ENCODE measurements around the gene HCFC1.

DNA sequence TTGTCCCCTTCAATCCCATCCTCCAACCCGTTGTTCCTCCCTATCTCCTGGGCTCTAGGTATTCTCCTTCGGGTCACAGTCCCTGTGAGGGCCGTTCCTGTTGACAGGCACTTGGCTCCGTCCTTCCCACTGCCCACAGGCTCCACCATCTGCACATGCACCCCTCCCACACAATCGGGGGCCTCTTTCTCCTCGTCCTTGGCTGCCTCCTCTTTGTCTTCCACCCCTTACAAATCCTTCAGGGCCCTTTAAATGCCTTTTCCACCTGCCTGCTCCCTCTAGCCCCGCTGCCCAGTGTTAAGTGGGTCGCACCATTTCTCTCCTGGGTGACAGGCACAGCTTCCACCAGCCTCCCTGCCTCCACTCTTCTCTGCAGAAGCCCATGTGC, 69.9 kb downstream of the HCFC1 start:
- TF ChIP-seq ATF1 (CRISPR knock-in tag; IDR thresholded peaks at IDR 0.05) (no peak), ATF1 (tag; IDR thresholded peaks at IDR 0.05) (no peak), ASH1L (IDR thresholded peaks at IDR 0.05; ENCODE audit: borderline replicate concordance, low read depth, partially characterized antibody) (no peak), EZH2 (IDR thresholded peaks at IDR 0.05; ENCODE audit: borderline replicate concordance, low read depth, low read length) (no peak), SIN3A (IDR thresholded peaks at IDR 0.05; ENCODE audit: borderline replicate concordance in 2 of 2, control insufficient read depth in 1 of 2, low read depth in 2 of 2, low read length in 2 of 2) (no peak), FOXK2 (conservative IDR thresholded peaks at IDR 0.05 in 1 of 2, IDR thresholded peaks at IDR 0.05 in 1 of 2; ENCODE audit: low read depth in 2 of 2) (no peak), POLR2A (conservative IDR thresholded peaks at IDR 0.05) (no peak), ZNF699 (CRISPR knock-in tag; IDR thresholded peaks at IDR 0.05; ENCODE audit: insufficient replicate concordance) (no peak), SMARCA5 (IDR thresholded peaks at IDR 0.05) (no peak), ZEB2 (IDR thresholded peaks at IDR 0.05) (no peak), CREM (IDR thresholded peaks at IDR 0.05; ENCODE audit: low read depth) (no peak)
- TF ChIP-seq, protein P1, sequence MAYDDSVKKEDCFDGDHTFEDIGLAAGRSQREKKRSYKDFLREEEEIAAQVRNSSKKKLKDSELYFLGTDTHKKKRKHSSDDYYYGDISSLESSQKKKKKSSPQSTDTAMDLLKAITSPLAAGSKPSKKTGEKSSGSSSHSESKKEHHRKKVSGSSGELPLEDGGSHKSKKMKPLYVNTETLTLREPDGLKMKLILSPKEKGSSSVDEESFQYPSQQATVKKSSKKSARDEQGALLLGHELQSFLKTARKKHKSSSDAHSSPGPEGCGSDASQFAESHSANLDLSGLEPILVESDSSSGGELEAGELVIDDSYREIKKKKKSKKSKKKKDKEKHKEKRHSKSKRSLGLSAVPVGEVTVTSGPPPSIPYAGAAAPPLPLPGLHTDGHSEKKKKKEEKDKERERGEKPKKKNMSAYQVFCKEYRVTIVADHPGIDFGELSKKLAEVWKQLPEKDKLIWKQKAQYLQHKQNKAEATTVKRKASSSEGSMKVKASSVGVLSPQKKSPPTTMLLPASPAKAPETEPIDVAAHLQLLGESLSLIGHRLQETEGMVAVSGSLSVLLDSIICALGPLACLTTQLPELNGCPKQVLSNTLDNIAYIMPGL (CRISPR knock-in tag; IDR thresholded peaks at IDR 0.05): no peak
- TF ChIP-seq, protein P2, sequence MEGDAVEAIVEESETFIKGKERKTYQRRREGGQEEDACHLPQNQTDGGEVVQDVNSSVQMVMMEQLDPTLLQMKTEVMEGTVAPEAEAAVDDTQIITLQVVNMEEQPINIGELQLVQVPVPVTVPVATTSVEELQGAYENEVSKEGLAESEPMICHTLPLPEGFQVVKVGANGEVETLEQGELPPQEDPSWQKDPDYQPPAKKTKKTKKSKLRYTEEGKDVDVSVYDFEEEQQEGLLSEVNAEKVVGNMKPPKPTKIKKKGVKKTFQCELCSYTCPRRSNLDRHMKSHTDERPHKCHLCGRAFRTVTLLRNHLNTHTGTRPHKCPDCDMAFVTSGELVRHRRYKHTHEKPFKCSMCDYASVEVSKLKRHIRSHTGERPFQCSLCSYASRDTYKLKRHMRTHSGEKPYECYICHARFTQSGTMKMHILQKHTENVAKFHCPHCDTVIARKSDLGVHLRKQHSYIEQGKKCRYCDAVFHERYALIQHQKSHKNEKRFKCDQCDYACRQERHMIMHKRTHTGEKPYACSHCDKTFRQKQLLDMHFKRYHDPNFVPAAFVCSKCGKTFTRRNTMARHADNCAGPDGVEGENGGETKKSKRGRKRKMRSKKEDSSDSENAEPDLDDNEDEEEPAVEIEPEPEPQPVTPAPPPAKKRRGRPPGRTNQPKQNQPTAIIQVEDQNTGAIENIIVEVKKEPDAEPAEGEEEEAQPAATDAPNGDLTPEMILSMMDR (IDR thresholded peaks at IDR 0.05 in 2 of 3, conservative IDR thresholded peaks at IDR 0.05 in 1 of 3; ENCODE audit: insufficient read depth in 2 of 3, low read depth in 1 of 3, low read length in 3 of 3): no peak
